ENCODE measurements around the gene RANBP3L.

DNA sequence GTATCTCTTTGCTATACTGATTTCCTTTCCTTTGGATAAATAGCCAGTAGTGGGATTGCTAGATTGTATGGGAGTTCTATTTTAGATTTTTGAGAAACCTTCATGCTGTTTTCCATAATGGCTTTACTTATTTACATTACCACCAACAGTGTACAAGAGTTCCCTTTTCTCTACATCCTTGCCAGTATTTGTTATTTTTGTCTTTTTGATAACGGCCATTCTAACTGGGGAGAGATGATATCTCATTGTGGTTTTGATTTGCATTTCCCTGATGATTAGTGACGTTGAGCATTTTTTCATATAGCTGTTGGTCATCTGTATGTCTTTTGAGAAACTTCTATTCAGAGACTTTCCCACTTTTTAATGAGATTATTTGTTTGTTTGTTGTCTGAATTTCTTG, 85.8 kb downstream of the RANBP3L start:
- TF ChIP-seq EZH2 (IDR thresholded peaks at IDR 0.05; ENCODE audit: borderline replicate concordance, insufficient read depth, low read length, poor library complexity, severe bottlenecking) (no peak), CTCF (IDR thresholded peaks at IDR 0.05; ENCODE audit: poor library complexity, severe bottlenecking) (no peak), POLR2AphosphoS5 (IDR thresholded peaks at IDR 0.05) (no peak), SMC3 (conservative IDR thresholded peaks at IDR 0.05; ENCODE audit: poor library complexity) (no peak)
